Measurements from ENCODE around the gene RAB22A. TPM values are rescaled to one million over a fixed set of nuclear protein-coding genes. Genes with fewer than 3 reads are reported as not detected.

The RAB22A gene
- total and polyA plus RNA-seq, 2 donors (not counting 3 experiments of a cell fraction or from before 2014, with no cell fraction given), result 8.6 to 16.3 TPM

- Histone ChIP-seq H2AFZ (ENCODE audit: low read depth, low read length) (no peak overlapping the region), H3K4me2 (ENCODE audit: insufficient read depth, low read length) (no peak overlapping the region), H3K27me3 (ENCODE audit: control insufficient read depth in 2 of 2, insufficient read depth in 2 of 2, low read length in 2 of 2) (no peaks in the 10 kb centered on the region), H3K4me1 (ENCODE audit: control insufficient read depth, extremely low read depth, insufficient read depth, low read length) (no peaks in the 10 kb centered on the region), H3K4me3 (replicated peaks in 1 of 3; ENCODE audit: insufficient read depth in 1 of 3, low read depth in 1 of 3, low read length in 3 of 3) (no peak overlapping the region), H3K9ac (replicated peaks; ENCODE audit: extremely low read depth, insufficient read depth, low read length) (no peak overlapping the region), H3K9me1 (replicated peaks; ENCODE audit: control insufficient read depth, extremely low read depth, insufficient read depth, low read length) (no peaks in the 10 kb centered on the region), H3K9me3 (replicated peaks; ENCODE audit: control insufficient read depth, insufficient read depth, low read length) (no peaks in the 10 kb centered on the region), H4K20me1 (replicated peaks; ENCODE audit: control insufficient read depth, extremely low read depth, insufficient read depth, low read length) (no peaks in the 10 kb centered on the region), H3K36me3 (ENCODE audit: control insufficient read depth in 2 of 2, extremely low read depth in 1 of 2, insufficient read depth in 2 of 2, low read length in 2 of 2) (peaks cover 4 to 15% of the 10 kb centered on the region in 2 experiments), H3K27ac (ENCODE audit: insufficient read depth, low read depth, low read length) (no peak overlapping the region), H3K79me2 (ENCODE audit: control insufficient read depth, insufficient read depth, low read length) (peaks cover 2% of the 10 kb centered on the region)
- no TSS peak for BruUV-seq (replicated peaks)
- intact Hi-C loops (cut with micrococcal nuclease), result no loop called here
- dilution Hi-C loops (cut with MboI; ENCODE audit: extremely low pct_ligation_motif_present, low sequenced_read_pairs), result no loop called here
- FAIRE-seq, result no peak
- CTCF ChIA-PET, result interaction anchor here (1.1 kb wide), 1 partner anchor 11 kb away, joined by 7 read pairs; no protein-coding TSS in a partner anchor
- TF ChIP-seq POLR2A (IDR thresholded peaks at IDR 0.05; ENCODE audit: low read depth, low read length) (no peak), FOS (IDR thresholded peaks at IDR 0.05; ENCODE audit: borderline replicate concordance, insufficient read depth, low read length) (peak; percentile 18)
- no peak for DNase-seq (ENCODE audit: low read depth, low spot score)
- POLR2A ChIA-PET, result no interaction called here
These were observed 40.1 kb downstream of the RAB22A start for GRCh38 chr20:58349570-58349969.

- H3K27me3 ChIP-seq (ENCODE audit: control insufficient read depth in 2 of 2, insufficient read depth in 2 of 2, low read length in 2 of 2), result no peaks in the 10 kb centered on the region
- no peaks in the 10 kb centered on the region for H4K20me1 ChIP-seq (replicated peaks; ENCODE audit: control insufficient read depth, extremely low read depth, insufficient read depth, low read length)
- H3K27ac ChIP-seq (ENCODE audit: insufficient read depth, low read depth, low read length), result no peak overlapping the region
- H3K79me2 ChIP-seq (ENCODE audit: control insufficient read depth, insufficient read depth, low read length), result no peaks in the 10 kb centered on the region
- H3K4me3 ChIP-seq (replicated peaks in 1 of 3; ENCODE audit: insufficient read depth in 1 of 3, low read depth in 1 of 3, low read length in 3 of 3), result no peak overlapping the region
- no peaks in the 10 kb centered on the region for H3K9me3 ChIP-seq (replicated peaks; ENCODE audit: control insufficient read depth, insufficient read depth, low read length)
- ChIA-PET CTCF (no interaction called here), POLR2A (no interaction called here)
- H3K4me1 ChIP-seq (ENCODE audit: control insufficient read depth, extremely low read depth, insufficient read depth, low read length), result no peaks in the 10 kb centered on the region
- intact Hi-C loops (cut with micrococcal nuclease) (no loop called here), dilution Hi-C loops (cut with MboI; ENCODE audit: extremely low pct_ligation_motif_present, low sequenced_read_pairs) (no loop called here)
- TF ChIP-seq POLR2AphosphoS5 (IDR thresholded peaks at IDR 0.05; ENCODE audit: insufficient read depth, low read depth, low read length) (no peak), POLR2A (IDR thresholded peaks at IDR 0.05; ENCODE audit: low read depth, low read length) (no peak), FOS (IDR thresholded peaks at IDR 0.05; ENCODE audit: borderline replicate concordance, insufficient read depth, low read length) (no peak), MYC (IDR thresholded peaks at IDR 0.05; ENCODE audit: low read depth, low read length) (no peak)
- TF ChIP-seq, protein P1, sequence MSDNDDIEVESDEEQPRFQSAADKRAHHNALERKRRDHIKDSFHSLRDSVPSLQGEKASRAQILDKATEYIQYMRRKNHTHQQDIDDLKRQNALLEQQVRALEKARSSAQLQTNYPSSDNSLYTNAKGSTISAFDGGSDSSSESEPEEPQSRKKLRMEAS (IDR thresholded peaks at IDR 0.05; ENCODE audit: insufficient read depth, insufficient read length), result no peak
- no peaks in the 10 kb centered on the region for H3K9me1 ChIP-seq (replicated peaks; ENCODE audit: control insufficient read depth, extremely low read depth, insufficient read depth, low read length)
- H3K36me3 ChIP-seq (ENCODE audit: control insufficient read depth in 2 of 2, extremely low read depth in 1 of 2, insufficient read depth in 2 of 2, low read length in 2 of 2), result peaks cover 5 to 10% of the 10 kb centered on the region in 2 experiments
- FAIRE-seq, result no peak
- H2AFZ ChIP-seq (ENCODE audit: low read depth, low read length), result no peak overlapping the region
- no TSS peak for BruUV-seq (replicated peaks)
- no peak overlapping the region for H3K9ac ChIP-seq (replicated peaks; ENCODE audit: extremely low read depth, insufficient read depth, low read length)
- H3K4me2 ChIP-seq (ENCODE audit: insufficient read depth, low read length), result no peak overlapping the region
- no peak for DNase-seq (ENCODE audit: low read depth, low spot score)
These were observed 43.0 kb downstream of the RAB22A start for GRCh38 chr20:58352468-58352867.
